ENCODE results near the gene HIC1. TPM values are rescaled to one million over a fixed set of nuclear protein-coding genes. Genes with fewer than 3 reads are reported as not detected.
A peak's percentile ranks its signal among the peaks of the same experiment; 100 is the strongest.

The HIC1 gene
- total RNA-seq, 1 experiment from 2014 or later, result 0.59 TPM

GRCh38 chr17:2050300-2051060 is 4.4 kb upstream of the HIC1 start:
- Histone ChIP-seq H3K4me1 (peaks cover 16% of the 10 kb centered on the region), H3K36me3 (ENCODE audit: control insufficient read depth, insufficient read depth, low read length) (no peaks in the 10 kb centered on the region), H3K9me3 (no peaks in the 10 kb centered on the region), H3K27me3 (replicated peaks; ENCODE audit: control insufficient read depth, insufficient read depth, low read length) (no peaks in the 10 kb centered on the region), H3K4me3 (ENCODE audit: low read depth, low read length) (peak overlapping the region; percentile 53)
- DNase-seq, result peak; percentile 87 to 89
- intact Hi-C loops (cut with micrococcal nuclease; ENCODE audit: unreplicated experiment), result loop anchor here (5.0 to 10.0 kb wide), 3 partner anchors 122 to 302 kb away; no protein-coding TSS in a partner anchor
- ChIA-PET CTCF (interaction anchor here (0.6 to 1.3 kb wide), 7 partner anchors 10 to 473 kb away, joined by 3 to 7 read pairs (median 4); no protein-coding TSS in a partner anchor), POLR2A (interaction anchor here (0.6 kb wide), 4 partner anchors 179 to 311 kb away, joined by 3 to 5 read pairs (median 4); no protein-coding TSS in a partner anchor)
- H3K4me3 Mint-ChIP-seq (ENCODE audit: unreplicated experiment), result peak overlapping the region; percentile 70
- peaks cover 12% of the 10 kb centered on the region for H3K27me3 Mint-ChIP-seq (ENCODE audit: insufficient read depth, unreplicated experiment)
- H3K9me3 Mint-ChIP-seq (ENCODE audit: unreplicated experiment), result no peaks in the 10 kb centered on the region
- H3K36me3 Mint-ChIP-seq (ENCODE audit: insufficient read depth, unreplicated experiment), result peaks cover 23% of the 10 kb centered on the region
- H3K4me1 Mint-ChIP-seq (ENCODE audit: low read depth, unreplicated experiment), result no peaks in the 10 kb centered on the region
- no TSS peak for BruUV-seq (replicated peaks)
- H3K27ac Mint-ChIP-seq (ENCODE audit: unreplicated experiment), result peak overlapping the region; percentile 49
- no peak for TF ChIP-seq CTCF (IDR thresholded peaks at IDR 0.05; ENCODE audit: insufficient read depth in 1 of 2, low read depth in 1 of 2, low read length in 1 of 2, severe bottlenecking in 1 of 2, unreplicated experiment in 1 of 2)

- Mint-ChIP-seq H3K27me3 (ENCODE audit: insufficient read depth, unreplicated experiment) (peaks cover 12% of the 10 kb centered on the region), H3K36me3 (ENCODE audit: insufficient read depth, unreplicated experiment) (peaks cover 23% of the 10 kb centered on the region), H3K9me3 (ENCODE audit: unreplicated experiment) (no peaks in the 10 kb centered on the region), H3K4me3 (ENCODE audit: unreplicated experiment) (peak overlapping the region; percentile 70), H3K27ac (ENCODE audit: unreplicated experiment) (peak overlapping the region; percentile 49), H3K4me1 (ENCODE audit: low read depth, unreplicated experiment) (no peaks in the 10 kb centered on the region)
- intact Hi-C loops (cut with micrococcal nuclease; ENCODE audit: unreplicated experiment), result loop anchor here (5.0 to 10.0 kb wide), 3 partner anchors 121 to 301 kb away; no protein-coding TSS in a partner anchor
- peak in 1 of 2 experiments; percentile 55 for DNase-seq
- BruUV-seq (replicated peaks), result no TSS peak
- TF ChIP-seq CTCF (IDR thresholded peaks at IDR 0.05; ENCODE audit: insufficient read depth in 1 of 2, low read depth in 1 of 2, low read length in 1 of 2, severe bottlenecking in 1 of 2, unreplicated experiment in 1 of 2), result no peak
- Histone ChIP-seq H3K4me1 (peaks cover 16% of the 10 kb centered on the region), H3K27me3 (replicated peaks; ENCODE audit: control insufficient read depth, insufficient read depth, low read length) (no peaks in the 10 kb centered on the region), H3K4me3 (ENCODE audit: low read depth, low read length) (peak overlapping the region; percentile 53), H3K9me3 (no peaks in the 10 kb centered on the region), H3K36me3 (ENCODE audit: control insufficient read depth, insufficient read depth, low read length) (no peaks in the 10 kb centered on the region)
- POLR2A ChIA-PET, result interaction anchor here (0.6 kb wide), 3 partner anchors 178 to 310 kb away, joined by 3 to 5 read pairs (median 4); no protein-coding TSS in a partner anchor
- CTCF ChIA-PET, result interaction anchor here (0.5 to 1.3 kb wide), 6 partner anchors 9 to 365 kb away, joined by 3 to 7 read pairs (median 4); no protein-coding TSS in a partner anchor
Observed at GRCh38 chr17:2051061-2051932, 3.6 kb upstream of the HIC1 start.

Data from Caco-2 (cell line).